Panc1 (cell line): ENCODE results near the gene TRMT11. TPM values are rescaled to one million over a fixed set of nuclear protein-coding genes. Genes with fewer than 3 reads are reported as not detected.

ENCODE experiments used
- ATAC-seq: fragments of 200-7000 bp; cut with Tn5 transposase; 2 replicates; pipeline ENCODE4 v1.9.1; 2020; ENCODE audit warnings: mild to moderate bottlenecking, moderate library complexity
- BruUV-seq: library from RNA; stranded (reverse); fragments of 400-500 nt; replicated peaks from 2 replicates; lab custom pipeline; 2021; lab: Mats Ljungman, UMichigan
- CTCF ChIA-PET: fragments of 300-600 bp; sonication (Branson Sonifier 250); formaldehyde crosslinking; loops from one replicate; lab custom pipeline; 2022; ENCODE audit warnings: antibody characterized with exemption; lab: Charles Lee
- POLR2A ChIA-PET: fragments of 300-600 bp; sonication (Branson Sonifier 250); formaldehyde crosslinking; loops from one replicate; lab custom pipeline; 2022; ENCODE audit warnings: antibody characterized with exemption; lab: Charles Lee
- DNase-seq: peaks from one replicate; pipeline ENCODE4 v3.0.0-alpha.2; 2010; ENCODE audit warnings: low read depth, low spot score
- H3K27ac ChIP-seq: 2 replicates; pipeline ENCODE4 v1.5.1; 2011; ENCODE audit warnings: mild to moderate bottlenecking, low read length, inconsistent platforms
- H3K27me3 ChIP-seq: fragments of 200-500 bp; sonication (Bioruptor generic); 2 replicates; pipeline ENCODE4 v1.6.0; 2014; ENCODE audit warnings: low read length, inconsistent platforms; ENCODE audit not compliant: control insufficient read depth, insufficient read depth
- H3K36me3 ChIP-seq: fragments of 200-500 bp; sonication (Bioruptor generic); 2 replicates; pipeline ENCODE4 v1.5.1; 2014; ENCODE audit warnings: inconsistent platforms, mild to moderate bottlenecking, low read length, moderate library complexity; ENCODE audit not compliant: control insufficient read depth, insufficient read depth
- H3K4me1 ChIP-seq: 2 replicates; pipeline ENCODE4 v1.5.1; 2011; ENCODE audit warnings: inconsistent platforms, mild to moderate bottlenecking, low read length, moderate library complexity; ENCODE audit not compliant: control insufficient read depth, insufficient read depth
- H3K4me3 ChIP-seq, 2 experiments: 2 replicates each; pipeline ENCODE4 v1.5.1; 2011 to 2012; ENCODE audit warnings: low read depth in 2 of 2, low read length in 2 of 2, mild to moderate bottlenecking in 2 of 2, inconsistent platforms in 1 of 2, moderate library complexity in 1 of 2
- H3K9me3 ChIP-seq: fragments of 200-500 bp; sonication (Bioruptor generic); 2 replicates; pipeline ENCODE4 v1.5.1; 2014; ENCODE audit warnings: low read depth, mild to moderate bottlenecking, inconsistent platforms, low read length, moderate library complexity; ENCODE audit not compliant: control insufficient read depth, insufficient read depth
- CTCF ChIP-seq: fragments of 450-650 bp; IDR thresholded peaks from 2 replicates; pipeline ENCODE4 v1.5.1; 2017; ENCODE audit warnings: mild to moderate bottlenecking
- POLR2AphosphoS5 ChIP-seq: IDR thresholded peaks from 2 replicates; pipeline ENCODE4 v1.6.1; 2012; ENCODE audit warnings: mild to moderate bottlenecking, low read depth, low read length, moderate library complexity
- REST ChIP-seq, 2 experiments: IDR thresholded peaks; 2 replicates each; pipeline ENCODE4 v1.6.1; 2011 to 2012; ENCODE audit warnings: low read depth in 2 of 2, control low read depth in 1 of 2, low read length in 1 of 2, mild to moderate bottlenecking in 1 of 2, moderate library complexity in 1 of 2; ENCODE audit not compliant: insufficient read depth in 1 of 2
- SIN3A ChIP-seq: IDR thresholded peaks from 2 replicates; pipeline ENCODE4 v1.6.1; 2012; ENCODE audit warnings: low read depth, mild to moderate bottlenecking, low read length, moderate library complexity, borderline replicate concordance; ENCODE audit not compliant: insufficient read depth
- TCF7L2 ChIP-seq: IDR thresholded peaks from 2 replicates; pipeline ENCODE4 v1.6.1; 2011; ENCODE audit warnings: mild to moderate bottlenecking, low read depth, low read length, inconsistent platforms
- in situ Hi-C: cut with HindIII; loops from 2 replicates; pipeline ENCODE4 v1.10.0; 2016; ENCODE audit warnings: low sequenced_read_pairs, low pct_unique_long_range_greater_than_20kb
- intact Hi-C: fragments of 100-400 bp; cut with micrococcal nuclease; formaldehyde crosslinking; loops from one replicate; pipeline ENCODE4 v1.10.0; 2022; ENCODE audit not compliant: unreplicated experiment
- total RNA-seq: library from RNA; stranded (reverse); gene quantifications from one replicate; pipeline ENCODE4 v1.2.1, GENCODE V29; 2021; ENCODE audit not compliant: unreplicated experiment

TRMT11 gene
- total RNA-seq, 1 experiment from 2014 or later, result 34.3 TPM

DNA sequence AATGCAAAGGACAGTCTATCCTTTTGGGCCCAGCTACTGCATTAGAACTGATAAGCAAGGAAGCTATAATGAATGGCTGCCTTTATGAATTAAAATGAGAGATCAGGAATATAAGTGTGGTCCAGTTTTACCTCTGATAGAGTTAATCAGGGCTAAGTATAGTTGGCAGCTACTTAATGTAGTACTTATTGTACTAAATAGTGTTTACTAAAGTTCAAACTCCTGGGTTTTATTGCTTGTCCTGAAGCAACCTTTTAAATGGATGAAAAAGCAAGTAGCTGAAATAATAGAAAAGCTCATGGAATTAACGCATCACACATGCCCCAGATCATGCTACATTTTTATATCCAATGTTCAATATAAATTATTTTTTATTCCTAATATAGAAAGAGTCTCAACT, 5.3 kb downstream of the TRMT11 start:
- CTCF ChIA-PET, result no interaction called here

More for the DNA sequence above, 5.3 kb downstream of the TRMT11 start:
- H3K4me1 ChIP-seq, result peaks cover 25% of the 10 kb centered on the region
- POLR2A ChIA-PET, result no interaction called here
- H3K4me3 ChIP-seq, result no peak overlapping the region
- no peak for ATAC-seq
- H3K36me3 ChIP-seq, result no peaks in the 10 kb centered on the region; the same call in 1 of the 2 replicates
- intact Hi-C loops, result loop anchor here (10.0 kb wide), 2 partner anchors 353 to 1133 kb away; partner anchors contain the start of gene CENPW
- in situ Hi-C loops, result no loop called here
- H3K9me3 ChIP-seq, result no peaks in the 10 kb centered on the region
- DNase-seq, result no peak
- TF ChIP-seq POLR2AphosphoS5 (no peak), REST (IDR thresholded peaks at IDR 0.05; ENCODE audit: insufficient read depth in 1 of 2, low read depth in 2 of 2, low read length in 1 of 2) (no peak), CTCF (no peak), SIN3A (no peak), TCF7L2 (no peak)
- BruUV-seq, result no TSS peak
- H3K27ac ChIP-seq, result no peak overlapping the region
- H3K27me3 ChIP-seq, result no peaks in the 10 kb centered on the region
